Urothelium cell line (cell line): ENCODE results near the gene STING1.
"Not testable (repeated sequence)": the region's sequence is repeated elsewhere in the genome, so short reads cannot be mapped to it uniquely, and the experiment has no call there.

Experiments
- DNase-seq: peaks from one replicate; pipeline ENCODE4 v3.0.0; 2011; ENCODE audit warnings: low spot score, mixed read lengths
- FAIRE-seq: peaks from 2 replicates; lab custom pipeline; 2011; peaks lifted over from hg19 to GRCh38; lab: Jason Lieb, UNC

Gene STING1

DNA sequence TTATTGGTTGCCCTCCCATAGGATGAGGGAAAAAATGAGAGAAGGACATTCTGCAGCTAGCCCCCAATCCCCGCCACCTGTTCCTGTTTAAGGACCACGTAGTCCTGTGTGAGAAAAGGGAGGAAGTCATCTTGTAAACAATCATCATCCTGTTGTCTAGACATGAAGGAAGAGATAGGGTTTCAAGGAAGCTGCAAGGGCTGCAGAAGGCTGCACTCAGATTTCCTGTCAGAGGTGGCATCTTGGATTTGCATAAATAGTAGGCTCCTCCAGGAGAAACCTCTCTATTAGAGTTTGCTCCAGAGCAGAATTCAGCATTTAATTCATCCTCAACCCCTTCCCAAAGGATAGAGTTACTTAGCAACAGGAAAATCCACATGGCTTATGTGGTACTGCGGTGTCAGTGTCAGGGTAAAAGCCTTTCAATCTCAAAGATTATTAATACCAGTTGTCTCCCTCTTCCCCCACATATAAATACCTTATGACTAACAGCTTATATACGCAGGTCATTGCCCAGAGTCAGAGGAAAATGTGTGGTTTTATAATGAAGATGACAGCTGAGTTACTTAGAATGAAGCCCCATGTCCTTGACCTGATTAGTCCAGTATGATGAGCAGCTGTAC, 38.6 kb downstream of the STING1 start:
- FAIRE-seq (no peak), DNase-seq (peak; percentile 38)

DNA sequence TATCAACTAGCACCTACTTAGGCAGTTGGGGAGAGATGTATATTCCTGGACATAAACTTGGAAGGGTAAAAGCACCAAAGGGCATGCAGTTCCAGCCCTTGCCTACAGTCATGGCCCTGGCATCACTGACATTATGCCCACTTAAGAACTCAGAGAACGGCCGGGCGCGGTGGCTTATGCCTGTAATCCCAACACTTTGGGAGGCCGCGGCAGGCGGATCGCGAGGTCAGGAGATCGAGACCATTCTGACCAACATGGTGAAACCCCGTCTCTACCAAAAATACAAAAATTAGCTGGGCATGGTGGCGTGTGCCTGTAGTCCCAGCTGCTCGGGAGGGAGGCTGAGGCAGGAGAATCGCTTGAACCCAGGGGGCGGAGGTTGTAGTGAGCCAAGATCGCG, 42.1 kb downstream of the STING1 start:
- FAIRE-seq, DNase-seq: not testable (repeated sequence)

- DNase-seq (no peak), FAIRE-seq (no peak)
These were observed 43.3 kb downstream of the STING1 start, which contains the start of gene DNAJC18 for GRCh38 chr5:139439013-139439903. Gene DNAJC18, minus strand, starts transcription at chr5:139439525. Its CDS starts 80 bp downstream, at chr5:139439445.

GRCh38 chr5:139438707-139439012, 43.9 kb downstream of the STING1 start:
- FAIRE-seq (no peak), DNase-seq (no peak)

DNA sequence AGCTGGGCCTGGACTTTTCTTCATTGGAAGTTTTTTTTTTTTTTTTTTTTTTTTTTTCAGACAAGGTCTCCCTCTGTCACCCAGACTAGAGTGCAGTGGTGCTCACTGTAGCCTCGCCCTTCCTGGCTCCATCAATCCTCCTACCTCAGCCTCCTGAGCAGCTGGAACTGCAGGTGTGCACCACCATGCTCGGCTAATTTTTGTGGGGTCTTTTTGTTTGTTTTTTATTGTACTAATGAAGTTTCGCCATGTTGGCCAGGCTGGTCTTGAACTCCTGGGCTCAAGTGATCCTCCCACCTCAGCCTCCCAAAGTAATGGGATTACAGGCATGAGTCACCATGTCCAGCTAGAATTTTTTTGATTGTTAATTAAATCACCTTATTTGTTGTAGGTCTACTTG, 46.9 kb downstream of the STING1 start:
- no peak for FAIRE-seq
- no peak for DNase-seq

DNA sequence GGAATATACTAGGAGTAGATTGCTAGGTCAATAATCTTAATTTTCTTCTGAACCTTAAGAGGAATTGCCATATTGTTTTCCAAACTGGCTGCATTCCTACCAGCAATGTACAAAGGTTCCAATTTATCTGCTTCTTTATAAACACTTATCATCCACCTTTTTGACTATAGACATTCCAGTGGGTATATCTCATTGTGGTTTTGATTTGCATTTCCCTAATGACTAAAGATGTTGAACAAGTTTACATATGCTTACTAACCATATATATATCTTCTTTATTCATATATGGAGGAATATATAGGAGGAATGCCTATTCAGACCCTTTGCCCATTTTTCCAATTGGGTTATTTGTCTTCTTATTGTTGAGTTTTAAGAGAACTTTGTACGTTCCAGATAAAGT, 50.9 kb downstream of the STING1 start:
- no peak for FAIRE-seq
- no peak for DNase-seq

- DNase-seq (no peak), FAIRE-seq (no peak)
These were observed 52.5 kb downstream of the STING1 start for GRCh38 chr5:139430015-139430414.

DNA sequence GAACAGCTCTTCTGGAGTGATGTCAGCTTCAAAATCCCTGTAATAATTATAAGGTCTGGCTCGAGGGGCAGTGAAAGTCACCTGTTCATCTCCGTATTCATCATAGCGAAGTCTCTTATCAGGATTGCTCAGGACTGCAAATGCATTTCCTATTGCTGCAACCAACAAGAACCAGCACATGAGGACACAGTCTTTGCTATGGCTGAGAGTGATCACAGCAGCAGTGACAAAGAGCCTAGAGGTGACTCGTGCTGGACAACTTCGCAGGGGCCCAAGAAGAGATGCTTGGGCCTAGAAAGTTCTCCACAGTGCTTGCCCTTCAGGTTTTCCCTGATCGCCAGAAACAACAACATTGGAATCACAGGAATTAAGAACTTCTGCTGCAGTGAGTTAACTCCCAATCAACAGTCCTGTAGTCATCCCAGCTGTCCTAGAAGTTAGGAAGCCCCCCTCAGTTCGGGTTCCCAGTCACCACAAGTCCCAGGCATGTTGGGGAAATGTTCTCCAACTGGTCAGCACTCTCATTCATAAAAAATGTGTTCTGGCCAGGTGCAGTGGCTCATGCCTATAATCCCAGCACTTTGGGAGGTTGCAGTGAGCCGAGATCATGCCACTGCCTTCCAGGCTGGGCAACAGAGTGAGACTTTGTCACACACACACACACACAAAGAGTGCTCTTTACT, 56.2 kb downstream of the STING1 start:
- FAIRE-seq (no peak), DNase-seq (no peak)
